C4-2B (cell line): ENCODE results near the gene KLHL36.

Experiments used
- ZFX ChIP-seq: fragments of 450-650 bp; IDR thresholded peaks from 2 replicates; pipeline ENCODE4 v1.6.1; 2017
- TF ChIP-seq, protein P1 (sequence below): fragments of 450-650 bp; conservative IDR thresholded peaks from 2 replicates; pipeline ENCODE4 v1.5.1; 2017; ENCODE audit warnings: mild to moderate bottlenecking

DNA sequence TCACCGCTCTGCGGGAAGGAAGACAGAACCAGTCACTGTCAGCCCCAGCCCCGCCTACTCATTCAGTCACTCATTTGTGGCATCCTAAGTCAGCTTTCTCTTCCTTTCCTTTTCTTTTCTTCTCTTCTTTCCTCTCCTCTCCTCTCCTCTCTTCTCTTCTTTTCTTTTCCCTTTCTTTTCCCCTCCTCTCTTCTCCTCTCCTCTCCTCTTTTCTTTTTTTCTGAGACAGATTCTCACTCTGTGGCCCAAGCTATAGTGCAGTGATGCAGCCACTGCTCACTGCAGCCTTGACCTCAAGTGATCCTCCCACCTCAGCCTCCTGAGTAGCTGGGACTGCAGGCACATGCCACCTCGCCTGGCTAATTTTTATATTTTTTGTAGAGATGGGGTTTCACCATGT, 10.6 kb upstream of the KLHL36 start:
- no peak for TF ChIP-seq ZFX
- TF ChIP-seq, protein P1, sequence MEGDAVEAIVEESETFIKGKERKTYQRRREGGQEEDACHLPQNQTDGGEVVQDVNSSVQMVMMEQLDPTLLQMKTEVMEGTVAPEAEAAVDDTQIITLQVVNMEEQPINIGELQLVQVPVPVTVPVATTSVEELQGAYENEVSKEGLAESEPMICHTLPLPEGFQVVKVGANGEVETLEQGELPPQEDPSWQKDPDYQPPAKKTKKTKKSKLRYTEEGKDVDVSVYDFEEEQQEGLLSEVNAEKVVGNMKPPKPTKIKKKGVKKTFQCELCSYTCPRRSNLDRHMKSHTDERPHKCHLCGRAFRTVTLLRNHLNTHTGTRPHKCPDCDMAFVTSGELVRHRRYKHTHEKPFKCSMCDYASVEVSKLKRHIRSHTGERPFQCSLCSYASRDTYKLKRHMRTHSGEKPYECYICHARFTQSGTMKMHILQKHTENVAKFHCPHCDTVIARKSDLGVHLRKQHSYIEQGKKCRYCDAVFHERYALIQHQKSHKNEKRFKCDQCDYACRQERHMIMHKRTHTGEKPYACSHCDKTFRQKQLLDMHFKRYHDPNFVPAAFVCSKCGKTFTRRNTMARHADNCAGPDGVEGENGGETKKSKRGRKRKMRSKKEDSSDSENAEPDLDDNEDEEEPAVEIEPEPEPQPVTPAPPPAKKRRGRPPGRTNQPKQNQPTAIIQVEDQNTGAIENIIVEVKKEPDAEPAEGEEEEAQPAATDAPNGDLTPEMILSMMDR, result no peak
